HG03135 (cell line): ENCODE data around the gene NUMBL.
"Not testable (repeated sequence)": the region's sequence is repeated elsewhere in the genome, so short reads cannot be mapped to it uniquely, and the experiment has no call there.

Experiments
- ATAC-seq: cut with Tn5 transposase; IDR thresholded peaks from one replicate; pipeline ENCODE4 v1.9.1; 2021; ENCODE audit warnings: mild to moderate bottlenecking, moderate library complexity; ENCODE audit not compliant: unreplicated experiment

NUMBL gene

DNA sequence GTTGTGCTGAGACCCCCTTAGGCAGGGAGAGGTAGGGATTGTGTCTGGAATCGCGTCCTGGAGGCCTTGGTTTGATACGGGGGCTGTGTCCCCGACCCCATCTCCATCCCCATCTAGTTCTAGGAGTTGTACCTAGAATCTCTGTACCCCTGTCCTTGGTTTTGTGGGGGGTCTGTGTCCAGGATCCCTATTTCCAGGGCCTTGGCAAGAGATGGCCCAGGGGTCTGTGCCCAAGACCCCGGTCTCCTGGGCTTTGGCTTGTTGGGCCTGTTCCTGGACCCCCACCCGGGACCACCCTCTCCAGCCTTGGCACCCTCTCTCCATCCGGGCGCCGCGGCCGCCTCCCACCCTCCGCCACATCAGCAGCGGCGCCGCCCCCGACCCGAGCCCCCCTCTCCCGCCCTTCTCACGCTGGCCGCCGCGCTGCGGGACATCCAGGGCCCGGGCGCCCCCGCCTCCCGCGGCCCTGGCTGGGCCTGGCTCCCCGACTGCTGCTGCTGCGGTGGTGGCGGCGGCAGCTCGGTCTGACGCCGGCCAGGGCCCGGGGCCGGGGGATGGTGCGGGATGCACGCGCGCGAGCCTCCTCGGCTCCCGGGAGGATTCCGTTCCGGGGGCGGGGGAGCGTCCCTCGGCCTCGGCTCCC is at the start of gene NUMBL:
NUMBL (minus strand) TSS at position 602 of the 643 bp plus-strand sequence; CDS start at position 434, 168 bp downstream.
- ATAC-seq: no peak

DNA sequence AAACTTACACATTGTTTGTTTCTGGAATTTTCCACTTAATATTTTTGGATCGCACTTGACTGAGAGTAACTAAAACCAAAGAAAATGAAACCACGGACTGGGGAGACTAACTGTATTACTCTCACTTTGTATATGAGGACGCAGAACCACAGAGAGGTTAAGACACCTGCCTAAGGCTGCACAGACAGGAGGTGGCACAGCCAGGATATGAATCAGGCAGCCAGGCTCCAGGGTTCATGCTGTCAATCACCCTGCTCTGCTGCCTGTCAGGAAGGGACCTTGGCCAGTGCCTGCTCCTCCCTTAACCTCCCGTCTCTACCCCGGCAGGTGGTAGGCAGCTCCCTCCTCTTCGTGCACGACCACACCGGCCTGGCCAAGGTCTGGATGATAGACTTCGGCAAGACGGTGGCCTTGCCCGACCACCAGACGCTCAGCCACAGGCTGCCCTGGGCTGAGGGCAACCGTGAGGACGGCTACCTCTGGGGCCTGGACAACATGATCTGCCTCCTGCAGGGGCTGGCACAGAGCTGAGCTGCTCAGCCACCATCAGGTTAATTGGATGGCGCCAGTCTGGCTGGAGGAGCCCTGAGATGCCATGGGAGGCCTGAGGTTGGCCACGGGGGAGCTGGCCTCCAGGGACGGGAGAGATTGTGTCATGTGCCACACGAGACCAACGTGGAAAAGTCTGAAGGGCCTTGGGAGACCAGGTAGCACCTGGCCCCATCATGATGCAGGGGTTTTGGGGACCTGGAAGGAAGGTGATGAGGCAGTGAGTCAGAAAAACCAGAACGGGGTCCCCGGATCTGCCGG is 48.8 kb upstream of the NUMBL start:
- ATAC-seq: no peak

DNA sequence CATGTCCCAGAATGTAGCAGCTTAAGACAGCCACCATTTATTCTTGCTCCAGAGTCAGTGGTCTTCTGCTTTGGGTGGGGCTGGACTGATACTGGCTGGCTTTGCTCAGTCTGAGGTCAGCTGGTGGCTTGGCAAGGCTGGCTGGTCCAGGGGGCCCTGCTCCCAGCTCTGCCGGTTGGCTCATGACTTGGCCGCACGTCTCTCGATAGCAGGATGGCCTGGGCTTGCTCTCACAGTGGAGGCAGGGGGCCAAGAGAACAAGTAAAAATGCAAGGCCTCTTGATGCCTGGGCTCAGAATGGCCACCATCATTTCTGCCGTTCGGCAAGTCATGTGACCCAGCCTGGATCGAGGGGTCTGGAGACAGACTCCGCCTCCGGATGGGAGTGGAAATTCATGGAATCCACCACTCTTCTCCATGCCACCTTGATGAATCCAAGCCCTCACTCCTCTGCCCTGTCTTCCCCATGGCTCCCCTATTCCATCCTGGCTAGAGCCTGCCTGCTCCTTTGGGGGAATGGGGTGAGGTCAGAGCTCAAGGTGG is 46.7 kb upstream of the NUMBL start:
- no peak for ATAC-seq

DNA sequence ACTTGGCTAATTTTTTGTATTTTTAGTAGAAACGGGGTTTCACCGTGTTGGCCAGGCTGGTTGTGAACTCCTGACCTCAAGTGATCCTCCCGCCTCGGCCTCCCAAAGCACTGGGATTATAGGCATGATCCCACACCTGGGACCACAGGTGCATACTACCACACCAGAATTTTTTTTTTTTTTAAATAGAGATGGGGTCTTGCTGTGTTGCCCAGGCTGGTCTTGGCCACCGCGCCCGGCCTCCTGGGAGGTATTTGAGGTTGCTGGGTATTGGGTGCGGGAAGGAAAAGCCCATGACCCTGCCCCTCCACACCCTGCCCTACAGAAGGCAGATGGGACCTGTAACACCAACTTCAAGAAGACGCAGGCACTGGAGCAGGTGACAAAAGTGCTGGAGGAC is 46.2 kb upstream of the NUMBL start:
- no peak for ATAC-seq

DNA sequence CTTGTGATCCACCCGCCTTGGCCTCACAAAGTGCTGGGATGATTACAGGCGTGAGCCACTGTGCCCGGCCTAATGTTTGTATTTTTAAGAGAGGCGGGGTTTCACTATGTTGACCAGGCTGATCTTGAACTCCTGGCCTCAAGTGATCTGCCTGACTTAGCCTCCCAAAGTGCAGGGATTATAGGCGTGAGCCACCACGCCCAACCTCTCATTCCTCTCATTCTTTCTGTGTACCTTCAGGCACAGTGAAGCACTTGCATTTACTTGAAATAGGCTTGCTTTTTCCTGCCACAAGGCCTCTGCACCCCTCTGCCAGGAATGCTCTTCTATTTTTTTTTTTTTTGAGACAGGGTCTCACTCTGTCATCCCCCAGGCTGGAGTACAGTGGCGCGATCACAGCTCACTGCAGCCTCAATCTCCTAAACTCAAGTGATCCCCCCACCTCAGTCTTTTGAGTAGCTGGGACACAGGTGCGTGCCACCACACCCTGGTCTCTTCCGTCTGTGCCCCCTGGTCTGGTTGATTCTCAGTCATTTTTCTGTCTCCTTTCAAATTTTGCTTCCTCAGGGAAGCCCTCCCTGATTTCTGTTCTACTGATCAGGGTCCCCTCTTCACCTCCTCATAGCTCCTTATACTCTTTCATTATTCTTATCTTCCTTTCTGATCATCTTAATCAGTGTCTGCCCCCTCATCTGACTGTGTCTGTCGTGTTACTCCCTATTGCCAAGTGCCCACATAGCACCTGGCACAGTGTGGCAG is 44.7 kb upstream of the NUMBL start:
- no peak for ATAC-seq

DNA sequence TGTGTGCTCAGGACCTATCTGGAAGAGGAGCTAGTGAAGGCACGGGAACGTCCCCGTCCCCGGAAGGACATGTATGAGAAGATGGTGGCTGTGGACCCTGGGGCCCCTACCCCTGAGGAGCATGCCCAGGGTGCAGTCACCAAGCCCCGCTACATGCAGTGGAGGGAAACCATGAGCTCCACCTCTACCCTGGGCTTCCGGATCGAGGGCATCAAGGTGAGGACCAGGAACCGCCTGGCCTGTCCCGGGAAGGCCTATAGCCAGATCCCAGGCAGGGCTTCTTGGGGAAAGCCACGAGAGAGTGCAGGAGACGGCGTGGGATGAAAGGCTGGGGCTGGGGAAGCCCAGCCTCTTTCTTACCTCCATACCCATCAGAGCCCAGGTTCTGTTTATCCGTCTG is 42.7 kb upstream of the NUMBL start:
- no peak for ATAC-seq

DNA sequence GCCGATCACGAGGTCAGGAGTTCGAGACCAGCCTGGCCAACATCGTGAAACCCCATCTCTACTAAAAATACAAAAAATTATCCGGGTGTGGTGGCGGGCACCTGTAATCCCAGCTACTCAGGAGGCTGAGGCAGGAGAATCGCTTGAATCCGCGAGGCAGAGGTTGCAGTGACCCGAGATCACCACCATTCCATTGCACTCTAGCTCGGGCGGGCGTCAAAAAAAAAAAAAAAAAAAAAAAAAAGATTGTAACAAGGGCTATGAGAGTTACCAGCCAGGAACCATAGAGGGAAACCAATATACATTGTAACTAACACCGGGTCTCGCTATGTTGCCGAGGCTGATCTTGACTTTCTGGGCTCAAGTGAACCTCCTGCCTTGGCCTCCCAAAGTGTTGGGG is 41.9 kb upstream of the NUMBL start:
- ATAC-seq: not testable (repeated sequence)

DNA sequence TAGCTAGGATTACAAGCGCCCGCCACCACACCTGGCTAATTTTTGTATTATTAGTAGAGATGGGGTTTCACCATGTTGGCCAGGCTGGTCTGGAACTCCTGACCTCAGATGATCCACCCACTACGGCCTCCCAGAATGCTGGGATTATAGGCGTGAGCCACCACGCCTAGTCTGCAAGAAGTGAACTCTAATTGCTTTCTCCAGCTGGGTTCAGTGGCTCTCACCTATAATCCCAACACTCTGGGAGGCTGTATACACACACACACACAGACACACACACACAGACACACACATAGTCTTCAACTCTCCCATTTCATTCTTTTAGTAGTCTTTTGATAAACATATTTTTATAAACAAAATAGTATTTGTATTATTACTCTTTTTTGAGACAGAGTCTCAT is 39.6 kb upstream of the NUMBL start:
- not testable (repeated sequence) for ATAC-seq

DNA sequence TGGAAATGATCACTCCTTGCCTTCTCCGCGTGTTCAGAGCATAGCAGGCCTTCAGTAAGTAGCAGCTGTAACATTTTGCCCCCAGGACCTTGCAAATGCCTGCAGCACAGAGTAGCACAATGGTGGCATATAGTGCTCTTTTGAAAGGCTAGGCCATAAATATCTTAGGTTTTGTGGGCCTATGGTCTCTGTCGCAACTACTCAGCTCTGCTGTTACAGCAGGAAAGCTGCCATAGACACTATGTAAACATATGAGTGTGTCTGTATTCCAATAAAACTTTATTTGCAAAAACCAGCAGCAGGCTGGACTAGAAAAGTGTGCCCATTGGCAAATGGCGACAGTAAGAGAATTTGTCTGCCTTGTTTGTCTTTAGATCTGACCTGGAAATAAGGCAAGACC is 35.8 kb upstream of the NUMBL start:
- ATAC-seq: no peak

DNA sequence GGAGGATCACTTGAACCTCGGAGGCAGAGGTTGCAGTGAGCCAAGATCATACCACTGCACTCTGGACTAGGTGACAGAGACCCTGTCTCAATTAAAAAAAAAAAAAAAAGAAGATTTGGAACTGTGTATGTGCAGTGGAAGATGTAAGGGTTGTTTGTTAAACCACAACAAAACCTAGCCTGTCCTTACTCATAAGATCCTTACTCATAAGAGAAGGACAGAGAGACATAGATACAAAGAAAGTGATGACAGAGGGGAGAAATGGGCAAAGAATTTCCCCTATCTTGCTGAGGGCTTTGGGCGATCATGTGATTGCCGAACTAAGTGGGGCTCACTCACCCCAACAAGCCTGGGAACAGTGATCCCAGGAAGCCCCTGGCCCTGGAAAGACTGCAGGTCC is 34.4 kb upstream of the NUMBL start:
- ATAC-seq: no peak

DNA sequence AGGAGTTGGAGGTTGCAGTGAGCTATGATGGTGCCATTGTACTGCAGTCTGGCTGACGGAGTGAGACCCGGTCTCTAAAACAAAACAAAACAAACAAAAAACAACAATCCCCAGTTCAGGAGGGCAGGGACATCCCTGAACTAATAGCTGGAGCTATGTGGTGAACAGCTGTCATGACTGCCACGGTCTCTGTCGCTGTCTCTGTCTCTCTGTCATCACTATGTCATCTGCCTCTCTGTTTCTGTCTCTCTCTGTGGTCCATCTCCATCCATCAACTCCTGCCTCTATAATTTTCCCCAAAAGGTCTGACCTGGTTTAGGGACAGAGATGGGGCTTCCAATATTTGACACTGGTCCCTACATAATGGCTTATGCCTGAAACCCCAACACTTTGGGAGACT is 33.9 kb upstream of the NUMBL start:
- ATAC-seq: no peak

DNA sequence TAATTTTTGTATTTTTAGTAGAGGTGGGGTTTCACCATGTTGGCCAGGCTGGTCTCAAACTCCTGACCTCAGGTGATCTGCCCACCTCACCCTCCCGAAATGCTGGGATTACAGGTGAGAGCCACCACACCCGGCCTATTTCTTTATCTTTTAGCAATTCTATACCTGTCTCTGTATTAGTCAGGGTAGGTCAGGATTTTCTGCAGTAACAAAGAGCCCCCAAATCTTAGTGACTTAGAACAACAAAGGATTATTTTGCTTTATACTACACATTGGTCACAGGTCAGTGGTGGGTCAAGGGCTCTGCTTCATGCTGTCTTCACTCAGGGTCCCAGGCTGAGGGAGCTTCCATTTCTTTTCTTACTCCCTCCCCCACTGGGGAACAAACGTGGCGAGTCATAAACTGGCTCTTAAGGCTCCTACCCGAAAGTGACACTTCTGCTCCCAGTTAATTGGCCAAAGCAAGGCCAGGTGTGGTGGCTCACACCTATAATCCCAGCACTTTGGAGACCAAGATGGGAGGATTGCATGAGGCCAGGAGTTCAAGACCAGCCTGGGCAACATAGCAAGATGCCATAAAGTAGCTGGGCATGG is 33.3 kb upstream of the NUMBL start:
- ATAC-seq: no peak

DNA sequence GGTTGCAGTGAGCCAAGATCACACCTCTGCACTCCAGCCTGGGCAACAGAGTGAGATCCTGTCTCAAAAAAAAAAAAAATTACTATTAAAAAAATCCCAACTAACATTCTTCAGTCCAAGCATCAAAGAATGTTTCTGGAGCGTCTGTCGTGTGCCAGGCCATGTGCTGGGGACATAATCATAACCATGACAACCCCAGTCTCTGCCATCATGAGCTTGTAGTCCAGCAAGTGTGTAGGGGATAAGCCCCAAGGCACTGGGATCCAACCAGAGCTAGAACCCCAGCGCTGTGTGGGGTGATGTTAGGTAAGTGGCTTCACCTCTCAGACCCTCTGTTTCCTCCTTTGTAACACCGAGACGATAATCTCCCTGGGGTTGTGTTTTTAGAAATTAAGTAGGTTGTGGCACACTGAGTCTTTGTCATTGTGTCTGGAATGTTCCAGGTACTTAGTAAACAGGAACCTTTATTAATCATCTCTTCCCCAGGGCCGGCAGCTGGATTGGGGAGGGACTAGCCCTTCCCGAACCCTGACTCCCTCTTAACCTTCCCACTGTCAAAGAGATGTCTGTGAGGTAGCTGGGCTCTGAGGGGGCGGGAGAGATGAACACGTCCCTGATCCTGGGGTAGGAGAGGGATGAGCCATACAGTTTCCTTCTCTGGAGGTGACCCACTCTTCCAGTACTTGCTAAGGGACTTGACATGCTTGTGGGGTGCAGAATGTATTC is 31.6 kb upstream of the NUMBL start:
- ATAC-seq: no peak

DNA sequence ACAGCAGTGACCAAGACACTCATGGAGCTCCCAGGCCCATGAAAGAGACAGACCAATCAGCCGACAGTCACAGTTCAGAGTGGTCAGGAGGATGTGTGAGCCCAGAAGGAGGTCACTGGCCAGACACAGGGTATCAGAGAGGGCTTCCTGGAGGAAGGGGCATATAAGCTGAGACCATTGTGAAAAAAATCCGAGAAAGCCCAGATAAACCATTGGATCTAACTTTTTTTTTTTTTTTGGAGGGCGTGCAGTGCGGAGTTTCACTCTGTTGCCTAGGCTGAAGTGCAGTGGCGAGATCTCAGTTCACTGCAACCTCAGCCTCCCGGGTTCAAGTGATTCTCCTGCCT is 30.7 kb upstream of the NUMBL start:
- ATAC-seq: no peak

DNA sequence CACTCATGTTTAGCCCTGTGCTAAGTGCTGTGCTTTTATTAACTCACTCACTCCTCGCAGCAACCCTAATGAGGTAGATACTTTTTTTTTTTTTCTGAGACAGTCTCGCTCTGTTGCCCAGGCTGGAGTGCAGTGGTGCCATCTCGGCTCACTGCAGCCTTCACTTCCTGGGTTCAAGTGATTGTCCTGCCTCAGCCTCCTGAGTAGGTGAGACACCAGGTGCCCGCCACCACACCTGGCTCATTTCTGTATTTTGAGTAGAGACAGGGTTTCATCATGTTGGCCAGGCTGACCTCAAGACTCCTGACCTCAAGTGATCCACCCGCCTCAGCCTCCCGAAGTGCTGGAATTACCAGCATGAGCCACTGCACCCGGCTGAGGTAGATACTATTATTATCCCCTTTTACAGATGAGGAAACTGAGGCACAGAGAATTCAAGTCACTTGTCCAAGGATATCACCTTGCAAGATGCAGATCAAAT is 29.0 kb upstream of the NUMBL start:
- no peak for ATAC-seq

DNA sequence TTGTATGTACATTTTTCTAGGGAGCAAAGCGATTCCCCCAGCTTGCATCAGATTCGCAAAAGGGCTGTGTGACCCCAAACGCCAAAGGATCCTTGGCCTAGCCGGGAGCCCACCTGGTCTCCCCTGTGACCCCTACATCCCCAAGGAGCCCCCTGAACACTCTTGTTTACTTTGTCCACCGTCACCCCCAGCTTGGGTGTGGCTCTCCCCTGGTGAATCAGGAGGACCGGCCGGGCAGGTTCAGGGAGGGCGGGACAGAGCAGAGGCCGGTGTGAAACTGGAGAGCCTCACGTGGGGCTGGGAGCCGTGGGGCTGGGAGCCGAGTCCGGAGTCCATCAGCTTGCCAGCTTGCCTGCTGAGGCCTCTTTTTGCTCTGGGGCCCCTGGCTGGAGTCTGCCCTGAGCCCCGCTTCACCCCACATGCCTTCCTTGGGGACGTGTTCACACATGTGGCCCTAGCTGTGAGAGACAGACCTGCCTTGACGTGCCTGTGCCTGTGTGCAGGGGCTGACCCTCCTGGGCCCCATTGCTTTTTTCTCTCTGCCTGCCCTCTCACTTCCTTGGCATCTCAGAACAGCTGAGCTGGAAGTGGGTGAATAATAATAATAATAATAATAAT is 28.4 kb upstream of the NUMBL start:
- no peak for ATAC-seq

DNA sequence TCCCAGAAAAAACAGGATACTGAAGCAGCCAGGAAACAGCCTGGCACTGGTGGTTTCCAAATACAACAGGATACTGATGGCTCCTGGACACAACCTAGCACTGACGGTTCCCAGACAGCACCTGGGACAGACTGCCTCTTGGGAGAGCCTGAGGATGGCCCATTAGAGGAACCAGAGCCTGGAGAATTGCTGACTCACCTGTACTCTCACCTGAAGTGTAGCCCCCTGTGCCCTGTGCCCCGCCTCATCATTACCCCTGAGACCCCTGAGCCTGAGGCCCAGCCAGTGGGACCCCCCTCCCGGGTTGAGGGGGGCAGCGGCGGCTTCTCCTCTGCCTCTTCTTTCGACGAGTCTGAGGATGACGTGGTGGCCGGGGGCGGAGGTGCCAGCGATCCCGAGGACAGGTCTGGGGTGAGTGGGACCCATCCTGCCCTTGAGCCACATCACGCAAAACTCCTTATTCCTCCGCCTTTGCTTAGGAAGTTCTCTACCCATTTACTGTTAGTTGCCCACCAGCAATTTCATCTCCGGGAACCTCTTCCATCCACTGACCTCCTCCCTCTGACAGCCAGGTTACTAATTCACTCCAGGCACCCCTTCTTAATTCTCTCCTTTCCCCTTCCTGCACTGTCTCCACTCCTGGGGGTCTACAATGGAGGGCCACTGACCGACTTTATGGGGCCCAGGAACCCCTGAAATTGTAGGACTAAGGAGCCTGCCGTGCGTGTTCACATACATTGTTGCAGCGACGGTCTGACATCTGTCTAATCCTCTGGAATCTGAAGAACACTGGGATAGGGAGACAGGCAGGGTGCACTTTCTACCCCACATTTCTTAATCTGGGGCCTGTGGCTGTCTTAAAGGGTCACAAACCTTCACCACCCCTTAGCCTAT is 27.7 kb upstream of the NUMBL start:
- ATAC-seq: no peak

DNA sequence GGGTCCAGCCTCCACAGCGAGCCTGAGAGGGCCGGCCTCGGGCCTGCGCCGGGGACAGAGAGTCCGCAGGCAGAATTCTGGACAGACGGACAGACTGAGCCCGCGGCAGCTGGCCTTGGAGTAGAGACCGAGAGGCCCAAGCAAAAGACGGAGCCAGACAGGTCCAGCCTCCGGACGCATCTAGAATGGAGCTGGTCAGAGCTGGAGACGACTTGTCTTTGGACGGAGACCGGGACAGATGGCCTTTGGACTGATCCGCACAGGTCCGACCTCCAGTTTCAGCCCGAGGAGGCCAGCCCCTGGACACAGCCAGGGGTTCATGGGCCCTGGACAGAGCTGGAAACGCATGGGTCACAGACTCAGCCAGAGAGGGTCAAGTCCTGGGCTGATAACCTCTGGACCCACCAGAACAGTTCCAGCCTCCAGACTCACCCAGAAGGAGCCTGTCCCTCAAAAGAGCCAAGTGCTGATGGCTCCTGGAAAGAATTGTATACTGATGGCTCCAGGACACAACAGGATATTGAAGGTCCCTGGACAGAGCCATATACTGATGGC is 27.0 kb upstream of the NUMBL start:
- no peak for ATAC-seq
